Cardiac fibroblast (primary cell): ENCODE results near the gene DCTPP1.

Source experiments
- DNase-seq, 2 donors: peaks; one replicate each; pipeline versions ENCODE4 v3.0.0 to v3.0.0-alpha.2; 2010; ENCODE audit warnings: low read depth in 2 of 2
- H3K4me3 ChIP-seq, 2 donors: replicated peaks in 1 of 2; 1 replicate in 1 of 2; 2 replicates in 1 of 2; pipeline ENCODE4 v1.5.1; 2011; ENCODE audit warnings: low read depth in 2 of 2, low read length in 2 of 2, mild to moderate bottlenecking in 2 of 2, moderate library complexity in 1 of 2
- CTCF ChIP-seq: IDR thresholded peaks from one replicate; pipeline ENCODE4 v1.5.1; 2011; ENCODE audit warnings: low read depth, mild to moderate bottlenecking, low read length, inconsistent platforms

The DCTPP1 gene

DNA sequence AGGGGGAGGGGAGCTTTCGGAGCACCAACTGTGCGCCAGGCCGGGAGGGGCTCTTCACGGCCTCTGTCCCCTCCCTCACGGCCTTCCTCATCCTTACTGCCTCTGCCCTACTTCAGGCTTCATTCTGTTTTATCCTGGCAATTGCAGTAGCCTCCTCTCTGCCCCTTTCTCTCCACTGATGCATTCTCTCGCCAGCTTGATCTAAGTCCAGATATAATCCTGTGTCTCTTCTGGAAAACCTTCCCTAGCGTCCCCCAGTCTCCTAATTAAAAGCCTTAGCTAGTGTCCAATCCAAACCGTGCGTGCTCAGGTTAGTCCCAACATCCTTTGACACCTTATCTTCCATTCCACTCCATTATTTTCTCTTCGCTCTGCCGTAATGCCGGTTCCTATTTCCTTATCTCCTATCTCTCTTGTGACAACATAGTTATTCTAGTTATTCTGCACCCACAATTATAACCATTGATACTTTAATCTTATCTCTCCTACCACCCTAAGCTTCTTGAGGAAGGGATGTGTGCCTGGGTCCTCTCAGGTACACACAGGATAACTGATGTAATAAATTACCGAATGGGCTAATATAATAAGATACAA is 33.7 kb downstream of the DCTPP1 start:
- peak overlapping the region; percentile 79 to 80 for H3K4me3 ChIP-seq
- peak; percentile 22 to 25 for DNase-seq
- no peak for TF ChIP-seq CTCF

DNA sequence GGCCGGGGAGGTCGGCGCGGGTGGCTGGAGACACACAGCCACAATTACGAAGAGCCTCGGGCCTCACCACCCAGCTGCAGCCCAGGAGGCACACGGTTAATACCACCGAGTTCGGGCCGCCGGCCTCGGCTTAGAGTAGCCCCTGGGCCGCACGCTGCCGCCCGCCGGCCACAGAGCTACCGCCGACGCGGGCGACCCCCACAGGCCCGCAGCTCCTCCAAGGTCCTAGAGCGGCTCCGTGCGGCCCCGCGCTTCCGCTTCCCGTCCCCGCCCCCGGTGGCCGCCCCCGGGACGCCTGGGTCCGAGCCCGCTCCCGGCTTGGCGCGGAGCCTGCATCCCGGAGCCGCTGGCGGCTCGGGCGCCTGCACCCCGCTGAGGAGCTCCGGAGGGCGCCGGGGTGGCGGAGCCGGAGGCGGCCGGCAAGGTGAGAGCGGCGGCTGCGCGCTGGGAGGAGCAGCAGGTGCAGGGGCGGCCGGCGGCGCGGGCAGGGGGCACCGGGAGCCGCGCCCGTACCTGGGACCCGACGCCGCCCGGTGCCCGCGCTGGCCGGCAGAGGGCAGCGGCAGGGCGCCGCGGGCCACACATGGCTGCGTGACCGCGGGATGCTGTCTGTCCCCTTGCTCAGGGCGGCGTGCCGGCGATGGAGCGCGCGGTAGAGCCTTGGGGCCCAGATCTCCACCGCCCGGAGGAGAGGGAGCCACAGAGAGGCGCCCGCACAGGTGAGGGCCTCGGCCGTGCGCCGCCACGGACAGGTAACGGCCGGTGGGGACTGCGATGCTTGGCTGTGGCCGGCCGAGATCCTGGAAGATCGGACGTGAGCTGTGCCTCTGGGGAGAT is 34.5 kb downstream of the DCTPP1 start, which contains the start of gene ZNF48:
ZNF48 (plus strand) TSS at position 266 of the 837 bp plus-strand sequence; CDS start at position 641, 375 bp downstream.
- peak; percentile 81 to 95 for DNase-seq
- peak within 1 kb of the TSS; percentile 79 to 80 for H3K4me3 ChIP-seq
- no peak for TF ChIP-seq CTCF

- peak; percentile 25 to 67 for DNase-seq
- no peak for TF ChIP-seq CTCF
- H3K4me3 ChIP-seq = peak overlapping the region; percentile 59 to 80
Measured at GRCh38 chr16:30394592-30395154, 35.2 kb downstream of the DCTPP1 start.

GRCh38 chr16:30383521-30383920 is 46.3 kb downstream of the DCTPP1 start:
- no peak overlapping the region for H3K4me3 ChIP-seq
- DNase-seq = no peak
- TF ChIP-seq CTCF = no peak

- no peak for TF ChIP-seq CTCF
- no peak within 1 kb of the TSS for H3K4me3 ChIP-seq
- DNase-seq = no peak
Measured at GRCh38 chr16:30382111-30382881, 47.5 kb downstream of the DCTPP1 start, which contains the start of gene SEPTIN1. Gene SEPTIN1, minus strand, starts transcription at chr16:30382561. Its CDS starts 19 bp downstream, at chr16:30382542.

- no peak overlapping the region for H3K4me3 ChIP-seq
- no peak for DNase-seq
- no peak for TF ChIP-seq CTCF
Measured at GRCh38 chr16:30381291-30382041, 48.4 kb downstream of the DCTPP1 start.
